ENCODE results near the gene SMG5. TPM values are rescaled to one million over a fixed set of nuclear protein-coding genes. Genes with fewer than 3 reads are reported as not detected.
A peak's percentile ranks its signal among the peaks of the same experiment; 100 is the strongest.

The SMG5 gene
- total and polyA plus RNA-seq, 12 donors = 38.7 to 93.0 (median 74.7) TPM

DNA sequence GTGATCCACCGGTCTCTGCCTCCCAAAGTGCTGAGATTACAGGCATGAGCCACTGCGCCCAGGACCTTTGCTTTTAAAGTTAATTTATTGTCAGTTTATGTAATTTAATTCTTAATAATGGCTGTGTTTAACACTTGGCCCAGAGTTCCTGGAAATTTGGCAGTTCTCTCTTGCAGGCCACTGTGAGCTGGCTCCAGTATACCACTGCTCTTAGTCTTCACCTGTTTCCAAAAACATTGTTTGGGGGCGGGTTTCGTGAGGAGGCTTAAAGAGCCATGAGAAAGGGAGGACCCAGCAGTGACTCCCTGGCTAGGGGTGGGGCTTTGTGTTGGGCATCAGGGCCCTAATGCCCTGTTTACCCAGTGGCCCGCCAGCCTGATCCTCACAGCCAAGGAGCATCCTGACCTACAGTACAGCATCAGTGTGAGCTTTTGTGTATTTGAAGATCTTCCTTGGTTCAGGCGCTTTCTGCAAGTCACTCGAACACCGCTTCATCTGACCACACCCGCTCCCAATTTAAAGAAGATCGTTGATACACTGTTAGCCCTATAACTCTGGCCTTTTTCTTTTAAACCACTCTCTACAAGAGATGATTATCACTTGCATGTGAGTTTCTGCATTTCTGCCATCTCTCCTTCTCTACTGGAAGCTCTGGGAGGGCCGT is 52.7 kb downstream of the SMG5 start:
- no peak overlapping the region for H3K4me3 ChIP-seq
- H3K27me3 ChIP-seq = no peaks in the 10 kb centered on the region
- peaks cover 0 to 11% (median 4%) of the 10 kb centered on the region in 9 donors for H3K4me1 ChIP-seq
- DNase-seq (no peak), ATAC-seq (no peak)
- intact Hi-C loops (cut with DNase I) = loop anchor here in 2 of 10 donors (5.0 kb wide), 2 partner anchors 93 to 138 kb away; no protein-coding TSS in a partner anchor
- H3K9me3 ChIP-seq = no peaks in the 10 kb centered on the region
- H3K36me3 ChIP-seq = peaks cover 0 to 83% (median 16%) of the 10 kb centered on the region in 9 donors
- H3K27ac ChIP-seq = no peak overlapping the region
- WGBS, 2 donors = 93 to 97% methylated on average over 11 of the region's 11 CpGs
- TF ChIP-seq, protein P1, sequence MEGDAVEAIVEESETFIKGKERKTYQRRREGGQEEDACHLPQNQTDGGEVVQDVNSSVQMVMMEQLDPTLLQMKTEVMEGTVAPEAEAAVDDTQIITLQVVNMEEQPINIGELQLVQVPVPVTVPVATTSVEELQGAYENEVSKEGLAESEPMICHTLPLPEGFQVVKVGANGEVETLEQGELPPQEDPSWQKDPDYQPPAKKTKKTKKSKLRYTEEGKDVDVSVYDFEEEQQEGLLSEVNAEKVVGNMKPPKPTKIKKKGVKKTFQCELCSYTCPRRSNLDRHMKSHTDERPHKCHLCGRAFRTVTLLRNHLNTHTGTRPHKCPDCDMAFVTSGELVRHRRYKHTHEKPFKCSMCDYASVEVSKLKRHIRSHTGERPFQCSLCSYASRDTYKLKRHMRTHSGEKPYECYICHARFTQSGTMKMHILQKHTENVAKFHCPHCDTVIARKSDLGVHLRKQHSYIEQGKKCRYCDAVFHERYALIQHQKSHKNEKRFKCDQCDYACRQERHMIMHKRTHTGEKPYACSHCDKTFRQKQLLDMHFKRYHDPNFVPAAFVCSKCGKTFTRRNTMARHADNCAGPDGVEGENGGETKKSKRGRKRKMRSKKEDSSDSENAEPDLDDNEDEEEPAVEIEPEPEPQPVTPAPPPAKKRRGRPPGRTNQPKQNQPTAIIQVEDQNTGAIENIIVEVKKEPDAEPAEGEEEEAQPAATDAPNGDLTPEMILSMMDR (IDR thresholded peaks at IDR 0.05) = no peak

DNA sequence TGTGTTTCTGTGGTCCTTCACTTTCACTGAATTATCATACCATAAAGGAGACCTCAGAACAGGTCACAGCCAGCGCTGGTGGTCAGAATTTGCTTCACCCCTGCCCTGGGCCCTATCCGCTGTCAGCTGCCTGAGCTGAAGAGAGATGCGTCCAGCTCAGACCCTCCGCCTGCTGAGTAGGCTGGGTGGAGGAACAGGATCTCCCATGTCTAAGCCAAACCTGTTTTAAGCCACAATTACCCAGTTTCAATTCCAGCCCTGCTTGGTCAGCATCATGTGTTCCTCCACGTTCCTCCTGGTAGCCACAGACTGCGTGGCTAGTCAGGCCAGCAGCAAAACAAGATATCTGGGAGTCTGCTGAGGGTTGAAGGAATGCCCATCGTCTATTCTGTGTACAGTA is 54.1 kb downstream of the SMG5 start:
- WGBS, 2 donors = 76 to 89% methylated on average over 7 of the region's 7 CpGs
- Histone ChIP-seq H3K9me3 (no peaks in the 10 kb centered on the region), H3K36me3 (peaks cover 0 to 79% (median 13%) of the 10 kb centered on the region in 9 donors), H3K4me3 (no peak overlapping the region), H3K27ac (peak overlapping the region in 1 of 10 donors; percentile 47), H3K27me3 (no peaks in the 10 kb centered on the region), H3K4me1 (peaks cover 0 to 10% (median 4%) of the 10 kb centered on the region in 9 donors)
- DNase-seq = no peak
- intact Hi-C loops (cut with DNase I) = loop anchor here in 2 of 10 donors (5.0 kb wide), 2 partner anchors 91 to 136 kb away; no protein-coding TSS in a partner anchor
- ATAC-seq = peak in 2 of 8 donors; percentile 13 to 39
- TF ChIP-seq, protein P1 (IDR thresholded peaks at IDR 0.05) = no peak

DNA sequence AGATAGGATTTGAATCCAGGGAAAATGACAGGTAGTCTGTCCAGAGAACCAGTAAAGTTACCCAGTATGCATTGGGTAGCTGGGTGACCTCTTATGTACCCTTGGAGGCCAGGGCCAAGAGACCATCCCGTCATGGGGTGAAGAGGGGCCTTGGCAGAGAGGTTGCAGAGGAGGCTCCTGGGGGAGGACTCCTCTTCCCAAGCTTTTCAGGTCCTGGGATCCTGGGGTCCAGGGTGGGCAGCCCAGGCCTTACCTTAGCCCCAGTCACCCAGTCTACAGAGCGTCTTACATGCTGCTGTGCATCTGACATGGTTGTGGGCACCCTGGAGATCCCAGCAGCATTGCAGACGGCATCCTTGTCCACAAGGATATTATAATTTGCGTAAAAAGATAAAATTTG is 55.8 kb downstream of the SMG5 start:
- H3K4me3 ChIP-seq = no peak overlapping the region
- peaks cover 0 to 9% (median 4%) of the 10 kb centered on the region in 9 donors for H3K4me1 ChIP-seq
- no peaks in the 10 kb centered on the region for H3K9me3 ChIP-seq
- peaks cover 0 to 82% (median 28%) of the 10 kb centered on the region in 9 donors for H3K36me3 ChIP-seq
- TF ChIP-seq, protein P1 (IDR thresholded peaks at IDR 0.05) = no peak
- ATAC-seq = peak in 1 of 8 donors; percentile 36
- DNase-seq = no peak
- intact Hi-C loops (cut with DNase I) = loop anchor here in 2 of 10 donors (5.0 kb wide), 2 partner anchors 89 to 134 kb away; no protein-coding TSS in a partner anchor
- H3K27me3 ChIP-seq = no peaks in the 10 kb centered on the region
- H3K27ac ChIP-seq = no peak overlapping the region
- WGBS, 2 donors = 78 to 82% methylated on average over 4 of the region's 4 CpGs

GRCh38 chr1:156226116-156226538 is 56.5 kb downstream of the SMG5 start:
- TF ChIP-seq, protein P1 (IDR thresholded peaks at IDR 0.05) = no peak
- Histone ChIP-seq H3K4me1 (peaks cover 0 to 9% (median 4%) of the 10 kb centered on the region in 9 donors), H3K27ac (peak overlapping the region in 1 of 10 donors; percentile 3), H3K27me3 (no peaks in the 10 kb centered on the region), H3K36me3 (peaks cover 0 to 88% (median 33%) of the 10 kb centered on the region in 9 donors), H3K4me3 (no peak overlapping the region), H3K9me3 (no peaks in the 10 kb centered on the region)
- 79 to 89% methylated on average over 2 of the region's 2 CpGs for WGBS, 2 donors
- intact Hi-C loops (cut with DNase I) = loop anchor here in 2 of 10 donors (5.0 kb wide), 2 partner anchors 89 to 134 kb away; no protein-coding TSS in a partner anchor
- ATAC-seq (no peak), DNase-seq (no peak)

Measured in heart right ventricle (tissue), 16 donors.